ENCODE data around the gene GLIPR2. TPM values are rescaled to one million over a fixed set of nuclear protein-coding genes. Genes with fewer than 3 reads are reported as not detected.
"Not testable (repeated sequence)": the region's sequence is repeated elsewhere in the genome, so short reads cannot be mapped to it uniquely, and the experiment has no call there.

GLIPR2 gene, protein sequence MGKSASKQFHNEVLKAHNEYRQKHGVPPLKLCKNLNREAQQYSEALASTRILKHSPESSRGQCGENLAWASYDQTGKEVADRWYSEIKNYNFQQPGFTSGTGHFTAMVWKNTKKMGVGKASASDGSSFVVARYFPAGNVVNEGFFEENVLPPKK
- total RNA-seq, result 38.6 and 43.1 TPM in 2 replicates

DNA sequence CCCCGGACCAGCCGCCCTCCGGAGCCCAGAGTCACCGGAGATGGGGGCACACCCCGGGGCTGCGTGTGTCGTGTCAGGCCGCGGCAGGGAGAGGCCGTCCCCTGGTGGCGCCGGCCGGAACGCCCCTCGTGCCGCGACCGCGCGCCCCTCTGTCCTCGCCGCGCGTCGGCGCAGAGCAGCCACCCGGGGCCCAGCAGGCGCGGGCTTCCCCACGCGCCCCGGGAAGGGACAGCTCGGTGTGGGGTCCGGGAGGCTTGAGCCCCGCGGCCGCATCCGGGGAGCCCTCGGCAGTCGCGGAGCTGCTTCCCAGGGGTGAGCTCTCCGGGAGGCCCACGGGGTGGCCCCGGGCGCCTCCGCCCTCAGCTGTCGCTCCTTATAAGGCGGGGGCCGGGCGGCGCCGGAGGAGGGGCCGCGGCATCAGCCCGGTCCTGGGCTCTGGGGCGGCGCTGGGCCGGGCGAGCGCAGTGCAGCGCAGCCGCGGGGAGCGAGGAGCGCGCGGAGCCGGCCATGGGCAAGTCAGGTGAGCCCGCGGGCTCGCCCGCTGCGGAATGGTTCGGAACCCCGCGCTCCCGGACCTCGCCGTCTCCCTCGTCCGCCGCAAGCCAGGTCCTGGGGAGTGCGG, at the start of gene GLIPR2:
TSS of gene GLIPR2 (plus strand) at position 462 of the 622 bp plus-strand sequence. CDS start at position 508, 46 bp downstream.
- no peak for DNase-seq (ENCODE audit: low read depth)
- Histone ChIP-seq H3K4me3 (ENCODE audit: low read depth, low read length) (peak within 1 kb of the TSS; percentile 56), H3K36me3 (ENCODE audit: control insufficient read depth, insufficient read depth, low read length) (no peaks in the 10 kb centered on the region), H3K27me3 (ENCODE audit: control insufficient read depth, insufficient read depth, low read length) (no peaks in the 10 kb centered on the region)
- TF ChIP-seq, protein P1, sequence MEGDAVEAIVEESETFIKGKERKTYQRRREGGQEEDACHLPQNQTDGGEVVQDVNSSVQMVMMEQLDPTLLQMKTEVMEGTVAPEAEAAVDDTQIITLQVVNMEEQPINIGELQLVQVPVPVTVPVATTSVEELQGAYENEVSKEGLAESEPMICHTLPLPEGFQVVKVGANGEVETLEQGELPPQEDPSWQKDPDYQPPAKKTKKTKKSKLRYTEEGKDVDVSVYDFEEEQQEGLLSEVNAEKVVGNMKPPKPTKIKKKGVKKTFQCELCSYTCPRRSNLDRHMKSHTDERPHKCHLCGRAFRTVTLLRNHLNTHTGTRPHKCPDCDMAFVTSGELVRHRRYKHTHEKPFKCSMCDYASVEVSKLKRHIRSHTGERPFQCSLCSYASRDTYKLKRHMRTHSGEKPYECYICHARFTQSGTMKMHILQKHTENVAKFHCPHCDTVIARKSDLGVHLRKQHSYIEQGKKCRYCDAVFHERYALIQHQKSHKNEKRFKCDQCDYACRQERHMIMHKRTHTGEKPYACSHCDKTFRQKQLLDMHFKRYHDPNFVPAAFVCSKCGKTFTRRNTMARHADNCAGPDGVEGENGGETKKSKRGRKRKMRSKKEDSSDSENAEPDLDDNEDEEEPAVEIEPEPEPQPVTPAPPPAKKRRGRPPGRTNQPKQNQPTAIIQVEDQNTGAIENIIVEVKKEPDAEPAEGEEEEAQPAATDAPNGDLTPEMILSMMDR (IDR thresholded peaks at IDR 0.05; ENCODE audit: insufficient read depth, low read length, poor library complexity, severe bottlenecking), result no peak

DNA sequence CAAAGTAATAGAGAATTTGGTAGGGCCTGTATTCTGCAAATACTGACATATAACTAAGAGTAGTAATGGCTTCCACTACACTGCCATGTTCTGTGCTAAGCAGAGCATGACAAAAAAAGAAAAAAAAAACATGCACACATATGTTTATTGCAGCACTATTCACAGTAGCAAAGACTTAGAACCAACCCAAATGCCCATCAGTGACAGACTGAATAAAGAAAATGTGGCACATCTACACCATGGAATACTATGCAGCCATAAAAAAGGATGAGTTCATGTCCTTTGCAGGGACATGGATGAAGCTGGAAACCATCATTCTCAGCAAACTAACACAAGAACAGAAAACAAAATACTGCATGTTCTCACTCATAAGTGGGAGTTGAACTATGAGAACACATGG, 49.5 kb upstream of the GLIPR2 start:
- H3K36me3 ChIP-seq (ENCODE audit: control insufficient read depth, insufficient read depth, low read length); H3K27me3 ChIP-seq (ENCODE audit: control insufficient read depth, insufficient read depth, low read length); H3K4me3 ChIP-seq (ENCODE audit: low read depth, low read length); DNase-seq (ENCODE audit: low read depth): not testable (repeated sequence)

DNA sequence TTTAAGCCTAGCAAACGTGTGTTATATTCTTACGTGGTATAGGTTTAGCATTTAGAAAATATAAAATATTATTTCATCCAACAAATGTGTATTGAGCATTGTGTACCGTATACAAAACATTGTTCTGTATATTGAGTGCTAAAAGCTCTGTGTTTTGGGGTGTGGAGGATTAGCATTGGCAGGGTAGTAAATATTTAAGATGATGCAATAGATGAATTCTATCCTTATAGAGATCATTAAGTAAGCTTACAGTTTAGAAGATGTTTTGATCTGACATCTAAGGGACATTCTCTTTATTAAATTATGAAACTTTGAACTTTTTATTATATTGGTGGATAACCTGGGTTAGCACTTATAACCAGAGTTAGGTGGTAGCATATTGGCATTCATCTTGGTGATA, 48.5 kb upstream of the GLIPR2 start:
- TF ChIP-seq, protein P1 (IDR thresholded peaks at IDR 0.05; ENCODE audit: insufficient read depth, low read length, poor library complexity, severe bottlenecking), result no peak
- Histone ChIP-seq H3K4me3 (ENCODE audit: low read depth, low read length) (no peak overlapping the region), H3K36me3 (ENCODE audit: control insufficient read depth, insufficient read depth, low read length) (no peaks in the 10 kb centered on the region), H3K27me3 (ENCODE audit: control insufficient read depth, insufficient read depth, low read length) (no peaks in the 10 kb centered on the region)
- no peak for DNase-seq (ENCODE audit: low read depth)

DNA sequence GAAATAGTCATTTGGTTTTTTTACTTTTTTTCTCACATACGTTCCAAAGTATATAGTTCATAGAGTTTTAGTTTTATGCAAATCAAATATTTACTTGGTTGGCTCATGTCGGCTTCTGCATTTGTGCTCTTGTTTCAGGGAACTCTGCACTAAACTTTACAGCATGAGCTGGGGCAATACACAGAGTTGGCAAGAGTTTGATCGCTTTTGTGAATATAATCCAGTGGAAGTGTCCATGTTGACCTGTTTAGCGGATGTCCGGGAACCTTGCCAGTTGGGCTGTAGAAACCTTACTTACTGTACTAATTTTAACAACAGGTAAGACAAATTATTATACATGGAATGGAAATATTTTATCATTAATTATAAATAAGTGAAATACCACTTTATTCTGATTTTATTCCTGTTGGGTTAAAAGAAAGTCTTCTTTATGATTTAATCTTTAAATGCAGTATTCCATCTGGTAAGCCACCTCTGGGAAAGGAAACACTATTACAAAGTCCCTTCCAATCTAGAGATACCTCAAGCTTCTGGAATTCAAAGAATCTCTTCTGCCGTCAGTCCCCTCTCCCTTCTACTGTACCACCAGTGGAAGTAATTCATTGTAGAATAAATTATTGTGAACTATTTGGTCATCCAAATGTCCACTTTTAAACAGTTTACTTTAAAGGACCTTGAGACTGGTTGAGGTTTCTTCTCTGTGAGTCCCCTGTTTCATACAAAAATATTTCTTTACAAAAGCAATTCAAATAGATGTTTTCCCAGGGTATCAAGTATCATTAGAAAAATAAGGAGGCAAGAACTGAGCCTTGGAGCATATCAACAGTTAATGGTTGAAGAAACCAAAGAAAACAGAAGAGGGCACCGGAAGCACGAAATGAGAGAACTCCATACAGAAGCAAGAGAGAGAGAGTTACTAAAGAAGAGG, 45.2 kb upstream of the GLIPR2 start:
- Histone ChIP-seq H3K36me3 (ENCODE audit: control insufficient read depth, insufficient read depth, low read length) (no peaks in the 10 kb centered on the region), H3K4me3 (ENCODE audit: low read depth, low read length) (no peak overlapping the region), H3K27me3 (ENCODE audit: control insufficient read depth, insufficient read depth, low read length) (no peaks in the 10 kb centered on the region)
- TF ChIP-seq, protein P1 (IDR thresholded peaks at IDR 0.05; ENCODE audit: insufficient read depth, low read length, poor library complexity, severe bottlenecking), result no peak
- peak; percentile 64 for DNase-seq (ENCODE audit: low read depth)

DNA sequence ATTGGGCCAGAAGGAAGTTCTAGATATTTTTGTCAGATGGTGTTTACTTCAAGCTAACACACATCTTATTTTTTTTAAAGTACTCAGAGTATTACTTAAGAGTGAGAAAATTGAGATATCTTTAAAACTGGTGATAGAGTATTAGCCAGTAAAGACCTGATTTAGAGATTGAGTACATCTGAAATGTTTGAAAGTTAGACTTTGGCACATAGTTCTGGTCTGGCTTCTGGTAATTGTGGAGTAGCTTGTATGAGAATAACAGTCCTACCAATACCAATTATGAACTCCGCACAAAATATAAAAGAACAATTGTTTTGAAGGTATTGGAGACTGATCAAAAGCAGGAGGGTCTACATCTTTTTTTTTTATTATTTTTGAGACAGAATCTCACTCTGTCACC, 44.5 kb upstream of the GLIPR2 start:
- TF ChIP-seq, protein P1 (IDR thresholded peaks at IDR 0.05; ENCODE audit: insufficient read depth, low read length, poor library complexity, severe bottlenecking), result no peak
- no peak overlapping the region for H3K4me3 ChIP-seq (ENCODE audit: low read depth, low read length)
- H3K36me3 ChIP-seq (ENCODE audit: control insufficient read depth, insufficient read depth, low read length), result no peaks in the 10 kb centered on the region
- no peaks in the 10 kb centered on the region for H3K27me3 ChIP-seq (ENCODE audit: control insufficient read depth, insufficient read depth, low read length)
- no peak for DNase-seq (ENCODE audit: low read depth)

DNA sequence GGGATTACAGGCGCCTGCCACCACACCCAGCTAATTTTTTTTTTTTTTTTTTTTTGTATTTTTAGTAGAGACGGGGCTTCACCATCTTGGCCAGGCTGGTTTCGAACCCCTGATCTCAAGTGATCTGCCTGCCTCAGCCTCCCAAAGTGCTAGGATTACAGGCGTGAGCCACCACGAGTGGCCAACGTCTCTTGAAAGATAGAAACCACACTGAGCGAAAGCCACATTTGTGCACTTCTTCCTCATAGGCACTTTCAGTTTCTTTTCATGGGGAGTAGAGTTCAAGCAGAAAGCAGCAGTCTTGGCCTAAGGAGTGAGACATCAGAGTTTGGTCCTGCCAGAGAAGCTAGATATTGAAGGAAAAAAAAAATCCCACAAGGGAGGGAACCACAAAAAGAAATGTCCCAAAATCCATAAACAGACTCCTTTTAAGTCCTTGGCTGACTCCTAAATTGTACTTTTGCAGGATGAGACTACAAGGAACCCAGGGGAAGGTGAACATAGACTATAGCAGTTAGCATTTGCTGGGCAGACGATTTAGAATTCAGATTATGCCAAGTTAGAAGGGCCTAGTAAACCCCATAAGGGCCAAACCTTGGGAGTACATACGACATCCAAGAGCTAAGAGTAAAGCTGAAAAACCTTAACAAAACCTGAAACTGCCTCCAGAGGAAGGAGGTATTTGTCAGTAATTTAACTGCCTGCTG, 43.9 kb upstream of the GLIPR2 start:
- DNase-seq (ENCODE audit: low read depth), result no peak
- Histone ChIP-seq H3K27me3 (ENCODE audit: control insufficient read depth, insufficient read depth, low read length) (no peaks in the 10 kb centered on the region), H3K4me3 (ENCODE audit: low read depth, low read length) (no peak overlapping the region), H3K36me3 (ENCODE audit: control insufficient read depth, insufficient read depth, low read length) (no peaks in the 10 kb centered on the region)
- TF ChIP-seq, protein P1 (IDR thresholded peaks at IDR 0.05; ENCODE audit: insufficient read depth, low read length, poor library complexity, severe bottlenecking), result no peak
